Aorta (tissue), 5 donors: ENCODE results near the gene NPRL2. TPM values are rescaled to one million over a fixed set of nuclear protein-coding genes. Genes with fewer than 3 reads are reported as not detected.

Experiments
- ATAC-seq: fragments of 200-7000 bp; cut with Tn5 transposase; one replicate; pipeline ENCODE4 v1.9.1; 2022; ENCODE audit warnings: moderate library complexity; ENCODE audit not compliant: low FRiP score
- DNase-seq, 2 donors: peaks; one replicate each; pipeline ENCODE4 v3.0.0-alpha.2; 2020
- H3K27ac ChIP-seq, 2 donors: one replicate each; pipeline ENCODE4 v1.5.1; 2013; ENCODE audit warnings: low read length in 2 of 2, mild to moderate bottlenecking in 2 of 2, moderate library complexity in 2 of 2, control low read depth in 1 of 2, inconsistent platforms in 1 of 2, low read depth in 1 of 2
- H3K27me3 ChIP-seq, 2 donors: one replicate each; pipeline ENCODE4 v1.6.1; 2013; ENCODE audit warnings: control low read depth in 1 of 2, low read length in 1 of 2, mild to moderate bottlenecking in 1 of 2, moderate library complexity in 1 of 2; ENCODE audit not compliant: insufficient read depth in 2 of 2, control insufficient read depth in 1 of 2
- H3K36me3 ChIP-seq, 2 donors: one replicate each; pipeline ENCODE4 v1.6.1; 2013; ENCODE audit warnings: control low read depth in 1 of 2, low read length in 1 of 2, mild to moderate bottlenecking in 1 of 2; ENCODE audit not compliant: insufficient read depth in 2 of 2, control insufficient read depth in 1 of 2
- H3K4me1 ChIP-seq, 2 donors: one replicate each; pipeline ENCODE4 v1.6.1; 2013; ENCODE audit warnings: low read length in 2 of 2, control low read depth in 1 of 2, mild to moderate bottlenecking in 1 of 2, moderate library complexity in 1 of 2; ENCODE audit not compliant: insufficient read depth in 2 of 2, control insufficient read depth in 1 of 2
- H3K4me3 ChIP-seq, 2 donors: one replicate each; pipeline ENCODE4 v1.5.1; 2013; ENCODE audit warnings: low read length in 2 of 2, control low read depth in 1 of 2, mild to moderate bottlenecking in 1 of 2
- H3K9me3 ChIP-seq: one replicate; pipeline ENCODE4 v1.6.1; 2013; ENCODE audit warnings: mild to moderate bottlenecking, low read length; ENCODE audit not compliant: control insufficient read depth
- WGBS, 2 donors: extraction: QIAGEN DNeasy Blood & Tissue Kit; methylation state at CpG; one replicate each; pipeline ENCODE4 v1.1.7; 2013; 5-methylcytosine and 5-hydroxymethylcytosine counted together
- intact Hi-C, 2 donors: fragments of 100-400 bp; cut with DNase I; formaldehyde crosslinking; loops; one replicate each; pipeline versions ENCODE4 v1.14.2 to v1.15.0; 2022
- polyA plus RNA-seq, 2 donors: library from polyadenylated mRNA; stranded (reverse); fragments of 200-250 nt; gene quantifications; one replicate each; pipeline ENCODE4 v1.2.3, GENCODE V29; 2013
- total RNA-seq, 2 donors: library from RNA; stranded (reverse); fragmentation: NEBNext Ultra II Directional; extraction: Animal tissue kit (Norgen Biotek cat#: 25700); gene quantifications; one replicate each; pipeline ENCODE4 v1.2.1, GENCODE V29; 2021
- donor health status: healthy with polysubstance abuse.
- donor health status: Bipolar disorder and iron deficiency.
- donor health status: DM: no; HTN: no; CAD: no.
- donor health status: DM: no; HTN: no; CAD: no.
- donor health status: DM: yes; HTN: yes; CAD: no.

NPRL2 gene
- total and polyA plus RNA-seq, 4 donors: 11.9 to 41.9 (median 19.3) TPM

DNA sequence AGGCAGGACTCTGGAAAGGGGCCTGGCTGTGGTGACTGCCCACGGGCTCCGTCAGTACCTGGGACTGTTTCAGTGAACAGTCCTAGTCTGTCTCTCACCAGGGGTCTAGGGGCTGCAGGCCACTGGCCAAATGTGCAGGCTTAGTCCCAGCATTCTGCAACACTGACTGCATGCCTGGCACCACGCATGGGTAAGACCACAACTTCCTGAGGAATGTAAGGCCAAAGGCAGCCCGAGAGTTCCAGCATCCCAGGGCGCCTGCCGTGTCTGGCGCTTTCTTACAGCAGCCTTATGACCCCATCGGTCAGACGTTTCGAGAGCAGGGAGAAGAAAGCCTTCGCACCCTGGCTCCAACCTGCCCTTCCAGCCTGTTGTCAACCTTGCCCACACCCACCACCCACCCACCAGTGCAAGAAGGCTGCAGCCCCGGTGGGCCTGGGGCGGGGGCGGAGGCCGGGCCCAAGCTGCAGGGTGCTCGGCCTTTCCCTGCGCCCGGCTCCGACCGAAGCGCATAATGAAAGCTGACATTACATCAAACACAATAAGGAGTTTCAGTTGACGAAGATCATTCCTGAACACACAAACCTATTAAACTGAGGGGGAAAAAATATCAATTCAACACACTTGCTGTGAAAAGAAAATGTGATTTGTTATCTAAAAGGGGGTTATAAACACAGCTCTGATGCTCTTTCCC, 38.3 kb upstream of the NPRL2 start:
- H3K9me3 ChIP-seq: no peaks in the 10 kb centered on the region
- ATAC-seq (no peak), DNase-seq (no peak)
- H3K4me1 ChIP-seq: no peaks in the 10 kb centered on the region
- H3K4me3 ChIP-seq: no peak overlapping the region
- 86 to 87% methylated on average over 22 of the region's 22 CpGs for WGBS, 2 donors
- H3K27me3 ChIP-seq: no peaks in the 10 kb centered on the region
- intact Hi-C loops: loop anchor here in 1 of 2 donors (10.0 kb wide), 1 partner anchor 86 kb away; no protein-coding TSS in a partner anchor
- H3K27ac ChIP-seq: no peak overlapping the region
- no peaks in the 10 kb centered on the region for H3K36me3 ChIP-seq

DNA sequence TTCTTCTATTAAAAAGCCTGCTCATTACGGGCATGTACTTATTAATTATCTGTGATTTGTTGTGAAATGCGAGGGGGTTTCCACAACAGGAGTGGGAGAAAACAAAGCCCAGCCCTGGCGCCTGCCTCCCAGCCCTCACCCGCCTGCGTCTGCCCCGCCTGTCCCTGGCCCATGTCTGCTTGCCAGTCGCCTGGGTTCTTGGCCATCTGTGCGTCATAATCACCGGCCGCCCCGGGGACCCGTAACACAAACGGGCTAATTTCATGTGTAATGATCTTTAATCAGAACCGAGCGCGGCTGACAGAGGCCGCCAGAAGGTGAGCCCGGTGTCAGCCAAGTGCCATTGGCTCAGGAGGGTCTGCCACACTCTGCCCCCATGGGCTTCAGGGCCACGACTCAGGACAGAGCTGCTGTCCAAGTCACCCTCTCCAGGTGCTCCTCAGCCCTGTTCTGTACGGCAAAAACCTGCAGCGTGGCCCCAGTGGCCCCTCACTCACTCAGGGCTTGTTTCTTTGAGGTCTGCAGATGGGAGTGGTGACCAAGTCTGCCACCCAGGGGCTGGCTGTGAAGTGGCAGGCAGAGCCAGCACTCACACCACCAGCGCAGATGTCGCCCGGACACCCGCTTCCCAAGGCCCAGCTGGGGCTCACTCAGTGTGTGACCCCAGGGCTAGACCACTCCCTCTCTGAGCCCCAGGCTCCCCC, 37.6 kb upstream of the NPRL2 start:
- H3K27ac ChIP-seq: no peak overlapping the region
- H3K36me3 ChIP-seq: no peaks in the 10 kb centered on the region
- no peak overlapping the region for H3K4me3 ChIP-seq
- H3K27me3 ChIP-seq: no peaks in the 10 kb centered on the region
- 85 to 90% methylated on average over 24 to 25 of the region's 25 CpGs for WGBS, 2 donors
- H3K9me3 ChIP-seq: no peaks in the 10 kb centered on the region
- intact Hi-C loops: loop anchor here in 1 of 2 donors (10.0 kb wide), 1 partner anchor 87 kb away; no protein-coding TSS in a partner anchor
- no peak for ATAC-seq
- H3K4me1 ChIP-seq: no peaks in the 10 kb centered on the region
- no peak for DNase-seq

DNA sequence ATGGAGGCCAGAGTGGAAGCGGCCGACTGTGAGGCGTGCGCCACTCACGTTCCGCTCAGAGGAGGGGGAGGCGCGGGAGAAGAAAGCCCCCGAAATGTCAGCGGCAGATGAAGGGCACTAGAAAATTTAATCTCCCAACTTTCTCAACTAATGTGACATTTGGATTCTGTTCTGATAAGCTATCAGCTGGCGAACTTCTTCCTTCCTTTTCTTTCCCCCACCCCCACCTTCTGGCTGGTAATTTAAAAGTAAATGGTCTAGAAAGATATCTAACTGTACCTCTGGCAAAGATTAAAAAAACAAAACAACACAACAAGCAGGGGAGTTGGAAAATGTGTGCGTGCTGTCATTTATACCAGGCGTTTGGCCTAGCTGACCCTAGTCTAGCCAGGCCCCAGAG, 35.2 kb upstream of the NPRL2 start:
- Histone ChIP-seq H3K36me3 (no peaks in the 10 kb centered on the region), H3K27ac (no peak overlapping the region), H3K4me1 (no peaks in the 10 kb centered on the region), H3K4me3 (no peak overlapping the region), H3K27me3 (no peaks in the 10 kb centered on the region), H3K9me3 (no peaks in the 10 kb centered on the region)
- WGBS, 2 donors: 90 to 95% methylated on average over 13 of the region's 13 CpGs
- no peak for DNase-seq
- no peak for ATAC-seq
- intact Hi-C loops: loop anchor here in 1 of 2 donors (10.0 kb wide), 1 partner anchor 89 kb away; no protein-coding TSS in a partner anchor

DNA sequence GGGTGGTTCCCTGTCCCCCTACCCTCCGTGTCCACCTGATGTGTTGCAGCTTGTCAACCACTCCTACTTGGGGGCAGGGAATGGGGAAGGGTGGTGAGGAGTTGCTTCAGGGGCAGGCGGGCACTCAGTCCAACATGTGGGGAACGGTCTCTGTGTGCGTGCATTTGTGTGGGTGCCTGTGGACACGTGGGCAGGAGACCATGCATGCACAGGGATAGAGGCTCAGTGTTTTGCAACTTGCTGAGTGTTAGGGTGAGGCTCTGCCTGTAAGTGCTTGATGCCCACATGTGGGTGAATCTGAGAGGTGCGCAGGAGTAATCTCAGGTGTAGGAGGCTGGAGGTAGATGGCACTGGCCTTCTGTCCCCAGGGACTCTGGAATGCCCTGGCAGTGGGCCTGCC, 33.2 kb upstream of the NPRL2 start:
- no peak overlapping the region for H3K4me3 ChIP-seq
- no peaks in the 10 kb centered on the region for H3K27me3 ChIP-seq
- WGBS, 2 donors: 91 to 93% methylated on average over 6 of the region's 6 CpGs
- no peak overlapping the region for H3K27ac ChIP-seq
- H3K9me3 ChIP-seq: no peaks in the 10 kb centered on the region
- ATAC-seq (no peak), DNase-seq (no peak)
- no peaks in the 10 kb centered on the region for H3K36me3 ChIP-seq
- H3K4me1 ChIP-seq: no peaks in the 10 kb centered on the region
- intact Hi-C loops: loop anchor here in 1 of 2 donors (10.0 kb wide), 1 partner anchor 91 kb away; no protein-coding TSS in a partner anchor

DNA sequence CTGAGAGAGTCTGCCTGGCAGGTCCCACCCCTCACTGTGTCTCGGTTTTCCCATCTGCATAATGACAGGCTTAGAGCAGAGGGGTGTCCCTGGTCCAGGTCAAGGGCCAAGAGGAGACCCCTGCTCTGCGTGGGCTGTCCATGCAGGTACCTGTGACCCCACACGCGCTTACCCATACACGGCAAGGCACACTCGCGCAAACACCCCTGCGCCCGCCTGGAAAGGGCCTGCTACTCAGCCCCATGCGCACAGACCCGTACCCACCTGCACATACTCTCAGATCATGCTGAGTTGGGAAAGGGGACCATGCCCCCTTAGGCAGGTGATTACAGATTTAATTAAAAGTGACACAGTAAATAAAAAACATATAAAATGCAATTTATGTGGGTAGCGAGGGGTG, 32.1 kb upstream of the NPRL2 start:
- intact Hi-C loops: loop anchor here in 1 of 2 donors (10.0 kb wide), 1 partner anchor 92 kb away; no protein-coding TSS in a partner anchor
- Histone ChIP-seq H3K27me3 (no peaks in the 10 kb centered on the region), H3K4me3 (no peak overlapping the region), H3K27ac (no peak overlapping the region), H3K36me3 (no peaks in the 10 kb centered on the region), H3K4me1 (no peaks in the 10 kb centered on the region), H3K9me3 (no peaks in the 10 kb centered on the region)
- DNase-seq: no peak
- no peak for ATAC-seq
- WGBS, 2 donors: 85 to 88% methylated on average over 12 of the region's 12 CpGs

DNA sequence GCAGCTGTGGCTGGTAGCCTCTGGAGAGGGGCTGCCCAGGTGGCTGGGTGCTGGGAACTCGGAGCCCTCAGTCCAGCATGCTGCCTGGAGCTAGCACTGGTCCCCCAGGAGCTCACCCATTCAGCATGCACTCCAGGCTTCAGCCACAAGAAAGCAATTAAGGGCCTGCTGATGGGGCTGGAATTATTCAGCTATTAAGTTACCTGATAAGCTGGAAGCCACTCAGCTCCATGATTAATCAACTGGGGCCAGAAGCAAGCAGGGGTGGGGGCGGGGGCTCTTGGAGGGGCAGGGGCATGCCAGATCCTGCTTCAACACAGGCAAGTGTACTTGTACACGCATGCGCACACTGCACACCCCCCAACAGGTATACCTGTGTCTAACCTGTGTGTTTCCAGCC, 30.8 kb upstream of the NPRL2 start:
- DNase-seq: no peak
- Histone ChIP-seq H3K9me3 (no peaks in the 10 kb centered on the region), H3K27me3 (no peaks in the 10 kb centered on the region), H3K36me3 (no peaks in the 10 kb centered on the region), H3K27ac (no peak overlapping the region), H3K4me3 (no peak overlapping the region), H3K4me1 (no peaks in the 10 kb centered on the region)
- WGBS, 2 donors: 95 to 98% methylated on average over 4 of the region's 4 CpGs
- ATAC-seq: no peak
- intact Hi-C loops: loop anchor here in 1 of 2 donors (10.0 kb wide), 1 partner anchor 93 kb away; no protein-coding TSS in a partner anchor

DNA sequence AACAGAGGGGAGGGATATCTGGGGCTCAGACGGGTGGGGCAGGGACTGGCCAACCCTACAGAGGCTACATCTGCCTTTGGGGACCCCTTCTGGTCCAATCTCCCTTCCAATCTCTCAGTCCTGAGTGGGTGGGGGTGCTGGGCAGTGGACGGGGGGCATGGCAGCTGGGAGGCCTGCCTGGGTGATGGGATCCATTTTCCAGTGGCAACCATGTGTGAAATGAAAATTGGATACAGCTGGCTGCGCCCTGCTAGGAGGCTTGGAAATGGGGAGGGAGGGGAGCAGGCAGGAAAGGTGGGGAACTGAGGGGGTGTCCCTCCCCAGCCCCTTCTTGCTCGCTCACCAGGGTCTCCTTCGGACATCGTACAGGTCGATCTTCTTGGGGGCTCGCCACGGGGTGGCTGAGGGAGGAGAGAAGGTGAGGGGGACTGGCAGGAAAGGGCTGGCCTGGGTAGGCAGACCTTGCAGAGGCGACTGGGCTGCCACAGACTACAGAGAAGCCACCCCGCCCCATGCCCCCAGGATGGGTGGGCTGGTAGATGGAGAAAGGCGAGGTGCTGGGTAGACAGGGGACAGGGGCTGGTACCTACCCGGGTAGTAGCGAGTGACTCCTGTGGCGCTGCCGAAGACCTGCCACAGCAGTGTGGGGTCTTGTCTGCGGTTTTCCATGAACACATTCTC, 30.0 kb upstream of the NPRL2 start:
- WGBS, 2 donors: 92 to 93% methylated on average over 17 of the region's 17 CpGs

DNA sequence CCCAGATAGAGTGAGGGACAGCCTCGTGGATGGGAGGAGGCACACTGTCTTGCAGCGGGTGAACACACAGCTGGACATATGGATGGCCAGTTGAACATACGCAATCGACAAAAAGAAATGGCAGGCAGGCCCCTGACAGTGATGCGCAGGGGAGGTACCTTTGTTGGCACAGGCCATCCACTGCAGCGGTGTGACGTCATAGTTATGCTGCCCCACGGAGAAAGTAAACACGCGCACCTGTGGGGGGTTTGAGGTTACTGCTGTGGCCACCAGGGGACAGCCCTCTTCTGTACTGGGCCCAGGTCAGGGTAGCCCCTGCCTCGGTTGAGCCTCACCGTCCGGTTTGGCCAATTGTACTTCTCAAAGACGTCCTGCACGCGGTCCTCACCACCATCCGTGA, 28.2 kb upstream of the NPRL2 start:
- no peaks in the 10 kb centered on the region for H3K36me3 ChIP-seq
- WGBS, 2 donors: 93 to 94% methylated on average over 17 of the region's 17 CpGs
- intact Hi-C loops: no loop called here

More for the DNA sequence above, 30.0 kb upstream of the NPRL2 start:
- ATAC-seq (no peak), DNase-seq (no peak)
- no peaks in the 10 kb centered on the region for H3K9me3 ChIP-seq
- H3K4me3 ChIP-seq: no peak overlapping the region
- H3K36me3 ChIP-seq: no peaks in the 10 kb centered on the region
- no peak overlapping the region for H3K27ac ChIP-seq
- intact Hi-C loops: loop anchor here in 1 of 2 donors (10.0 kb wide), 1 partner anchor 94 kb away; no protein-coding TSS in a partner anchor
- H3K4me1 ChIP-seq: no peaks in the 10 kb centered on the region
- no peaks in the 10 kb centered on the region for H3K27me3 ChIP-seq

More for the DNA sequence above, 28.2 kb upstream of the NPRL2 start:
- H3K4me3 ChIP-seq: no peak overlapping the region
- DNase-seq: no peak
- H3K27me3 ChIP-seq: no peaks in the 10 kb centered on the region
- no peaks in the 10 kb centered on the region for H3K4me1 ChIP-seq
- H3K9me3 ChIP-seq: no peaks in the 10 kb centered on the region
- H3K27ac ChIP-seq: no peak overlapping the region
- no peak for ATAC-seq
